SK-N-SH treated with all-trans-retinoic acid at 6 μM for 48 hours (cell line): ENCODE measurements around the gene OLFML2A.
A peak's percentile ranks its signal among the peaks of the same experiment; 100 is the strongest.
"Not testable (repeated sequence)": the region's sequence is repeated elsewhere in the genome, so short reads cannot be mapped to it uniquely, and the experiment has no call there.

Experiments used
- ATAC-seq: fragments of 200-7000 bp; cut with Tn5 transposase; 3 replicates; pipeline ENCODE4 v1.9.1; 2020; ENCODE audit warnings: mild to moderate bottlenecking, moderate library complexity
- ARNTL ChIP-seq: fragments of 450-650 bp; formaldehyde crosslinking; IDR thresholded peaks from 2 replicates; pipeline ENCODE4 v1.5.0; 2020; ENCODE audit warnings: low read depth, mild to moderate bottlenecking, moderate library complexity, borderline replicate concordance
- ESRRG ChIP-seq: fragments of 250-450 bp; sonication (Bioruptor Pico); IDR thresholded peaks from 2 replicates; pipeline ENCODE4 v1.6.1; 2021; ENCODE audit warnings: mild to moderate bottlenecking
- GLIS3 ChIP-seq: fragments of 250-450 bp; sonication (Bioruptor Pico); IDR thresholded peaks from 2 replicates; pipeline ENCODE4 v1.5.0; 2020; ENCODE audit warnings: mild to moderate bottlenecking, moderate library complexity
- ISL1 ChIP-seq: fragments of 250-450 bp; sonication (Bioruptor Pico); IDR thresholded peaks from 2 replicates; pipeline ENCODE4 v2.1.2; 2022; ENCODE audit warnings: mild to moderate bottlenecking, moderate library complexity
- OSR1 ChIP-seq: fragments of 250-450 bp; sonication (Bioruptor Pico); IDR thresholded peaks from 2 replicates; pipeline ENCODE4 v1.8.0; 2022; ENCODE audit warnings: moderate library complexity, mild to moderate bottlenecking, inconsistent platforms
- POU6F1 ChIP-seq: fragments of 250-450 bp; sonication (Bioruptor Pico); IDR thresholded peaks from 2 replicates; pipeline ENCODE4 v1.8.0; 2021; ENCODE audit warnings: low read depth, mild to moderate bottlenecking, moderate library complexity, borderline replicate concordance
- RARB ChIP-seq: fragments of 250-450 bp; sonication (Bioruptor Pico); IDR thresholded peaks from 2 replicates; pipeline ENCODE4 v1.8.0; 2021; ENCODE audit warnings: mild to moderate bottlenecking, moderate library complexity
- SNAI2 ChIP-seq: fragments of 250-450 bp; sonication (Bioruptor Pico); IDR thresholded peaks from 2 replicates; pipeline ENCODE4 v1.5.0; 2020; ENCODE audit warnings: mild to moderate bottlenecking, moderate library complexity
- TOX ChIP-seq: fragments of 250-450 bp; sonication (Bioruptor Pico); IDR thresholded peaks from 2 replicates; pipeline ENCODE4 v1.8.0; 2021; ENCODE audit warnings: mild to moderate bottlenecking, moderate library complexity, borderline replicate concordance
- TSHZ2 ChIP-seq: fragments of 250-450 bp; sonication (Bioruptor Pico); IDR thresholded peaks from 2 replicates; pipeline ENCODE4 v1.5.0; 2020; ENCODE audit warnings: mild to moderate bottlenecking, moderate library complexity
- ZC3H10 ChIP-seq: fragments of 250-450 bp; sonication (Bioruptor Pico); IDR thresholded peaks from 2 replicates; pipeline ENCODE4 v1.5.1; 2021; ENCODE audit warnings: mild to moderate bottlenecking, moderate library complexity
- ZFP3 ChIP-seq: fragments of 250-450 bp; sonication (Bioruptor Pico); IDR thresholded peaks from 2 replicates; pipeline ENCODE4 v1.5.0; 2020; ENCODE audit warnings: mild to moderate bottlenecking, moderate library complexity
- ZNF565 ChIP-seq: fragments of 450-650 bp; formaldehyde crosslinking; conservative IDR thresholded peaks from 2 replicates; pipeline ENCODE4 v1.5.0; 2020; ENCODE audit warnings: low read depth, mild to moderate bottlenecking, moderate library complexity
- ZNF70 ChIP-seq: fragments of 450-650 bp; formaldehyde crosslinking; IDR thresholded peaks from 2 replicates; pipeline ENCODE4 v1.5.0; 2020; ENCODE audit warnings: mild to moderate bottlenecking, moderate library complexity
- ZNF8 ChIP-seq: fragments of 450-650 bp; formaldehyde crosslinking; IDR thresholded peaks from 2 replicates; pipeline ENCODE4 v1.5.0; 2020; ENCODE audit warnings: mild to moderate bottlenecking, moderate library complexity
- TF ChIP-seq, protein P1 (sequence below): fragments of 250-450 bp; sonication (Bioruptor Pico); IDR thresholded peaks from 2 replicates; pipeline ENCODE4 v1.5.1; 2021; ENCODE audit warnings: mild to moderate bottlenecking, moderate library complexity
- TF ChIP-seq, protein P2 (sequence below): fragments of 250-450 bp; sonication (Bioruptor Pico); IDR thresholded peaks from 2 replicates; pipeline ENCODE4 v1.5.1; 2020; ENCODE audit warnings: low read depth, mild to moderate bottlenecking, moderate library complexity
- TF ChIP-seq, protein P3 (sequence below): fragments of 250-450 bp; sonication (Bioruptor Pico); IDR thresholded peaks from 2 replicates; pipeline ENCODE4 v1.8.0; 2020; ENCODE audit warnings: mild to moderate bottlenecking, moderate library complexity, borderline replicate concordance

The OLFML2A gene

GRCh38 chr9:124733964-124734740, 42.8 kb upstream of the OLFML2A start:
- TF ChIP-seq RARB (CRISPR knock-in tag) (no peak), TSHZ2 (CRISPR knock-in tag) (no peak)
- TF ChIP-seq, all 23 proteins: peak for 0
- ATAC-seq: no peak

DNA sequence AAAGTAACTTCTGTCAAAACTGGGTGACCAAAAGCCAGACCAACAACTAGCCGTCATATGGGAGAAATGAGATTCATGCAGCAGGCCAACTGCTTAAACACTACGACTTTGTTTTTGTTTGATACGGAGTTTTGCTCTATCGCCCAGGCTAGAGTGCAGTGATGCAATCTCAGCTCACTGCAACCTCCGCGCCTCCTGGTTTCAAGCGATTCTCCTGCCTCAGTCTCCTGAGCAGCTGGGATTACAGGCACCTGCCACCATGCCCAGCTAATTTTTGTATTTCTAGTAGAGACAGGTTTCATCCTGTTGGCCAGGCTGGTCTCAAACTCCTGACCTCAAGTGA, 42.2 kb upstream of the OLFML2A start:
- peak; percentile 14; the same call in 1 of the 3 replicates for ATAC-seq

DNA sequence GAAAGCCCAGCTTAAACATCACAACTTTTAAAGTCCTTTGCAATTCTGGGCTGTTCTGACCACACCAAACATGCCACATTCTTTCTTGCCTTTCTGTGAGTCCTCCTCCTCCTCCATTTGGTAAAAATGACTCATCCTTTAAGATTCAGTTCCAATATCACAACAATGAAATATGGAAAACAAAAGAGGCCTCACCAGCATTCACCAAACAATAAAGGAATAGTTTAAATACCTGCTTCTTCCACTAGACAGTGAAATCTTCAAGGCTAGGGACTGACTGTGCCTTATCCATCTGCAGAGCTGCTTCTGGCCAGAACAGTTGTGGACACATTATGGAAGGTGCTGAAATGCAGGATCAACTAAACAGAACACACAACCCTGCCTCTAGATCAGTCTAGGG, 41.8 kb upstream of the OLFML2A start:
- peak; percentile 92 for ATAC-seq
- no peak for TF ChIP-seq ZNF70 (CRISPR knock-in tag)
- TF ChIP-seq, protein P1, sequence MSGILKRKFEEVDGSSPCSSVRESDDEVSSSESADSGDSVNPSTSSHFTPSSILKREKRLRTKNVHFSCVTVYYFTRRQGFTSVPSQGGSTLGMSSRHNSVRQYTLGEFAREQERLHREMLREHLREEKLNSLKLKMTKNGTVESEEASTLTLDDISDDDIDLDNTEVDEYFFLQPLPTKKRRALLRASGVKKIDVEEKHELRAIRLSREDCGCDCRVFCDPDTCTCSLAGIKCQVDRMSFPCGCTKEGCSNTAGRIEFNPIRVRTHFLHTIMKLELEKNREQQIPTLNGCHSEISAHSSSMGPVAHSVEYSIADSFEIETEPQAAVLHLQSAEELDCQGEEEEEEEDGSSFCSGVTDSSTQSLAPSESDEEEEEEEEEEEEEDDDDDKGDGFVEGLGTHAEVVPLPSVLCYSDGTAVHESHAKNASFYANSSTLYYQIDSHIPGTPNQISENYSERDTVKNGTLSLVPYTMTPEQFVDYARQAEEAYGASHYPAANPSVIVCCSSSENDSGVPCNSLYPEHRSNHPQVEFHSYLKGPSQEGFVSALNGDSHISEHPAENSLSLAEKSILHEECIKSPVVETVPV (CRISPR knock-in tag): no peak
- TF ChIP-seq, protein P2, sequence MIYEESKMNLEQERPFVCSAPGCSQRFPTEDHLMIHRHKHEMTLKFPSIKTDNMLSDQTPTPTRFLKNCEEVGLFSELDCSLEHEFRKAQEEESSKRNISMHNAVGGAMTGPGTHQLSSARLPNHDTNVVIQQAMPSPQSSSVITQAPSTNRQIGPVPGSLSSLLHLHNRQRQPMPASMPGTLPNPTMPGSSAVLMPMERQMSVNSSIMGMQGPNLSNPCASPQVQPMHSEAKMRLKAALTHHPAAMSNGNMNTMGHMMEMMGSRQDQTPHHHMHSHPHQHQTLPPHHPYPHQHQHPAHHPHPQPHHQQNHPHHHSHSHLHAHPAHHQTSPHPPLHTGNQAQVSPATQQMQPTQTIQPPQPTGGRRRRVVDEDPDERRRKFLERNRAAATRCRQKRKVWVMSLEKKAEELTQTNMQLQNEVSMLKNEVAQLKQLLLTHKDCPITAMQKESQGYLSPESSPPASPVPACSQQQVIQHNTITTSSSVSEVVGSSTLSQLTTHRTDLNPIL (CRISPR knock-in tag): no peak
- TF ChIP-seq ESRRG (CRISPR knock-in tag): no peak
- no peak for TF ChIP-seq ZFP3 (CRISPR knock-in tag)
- no peak for TF ChIP-seq ZC3H10
- no peak for TF ChIP-seq ARNTL (CRISPR knock-in tag)
- TF ChIP-seq SNAI2 (CRISPR knock-in tag): no peak
- TF ChIP-seq OSR1 (CRISPR knock-in tag): no peak
- TF ChIP-seq, all 23 proteins: peak for 0

- not testable (repeated sequence) for ATAC-seq
Measured at GRCh38 chr9:124738075-124738474, 38.9 kb upstream of the OLFML2A start.

- no peak for ATAC-seq
- TF ChIP-seq, protein P1 (CRISPR knock-in tag): no peak
- TF ChIP-seq ZFP3 (CRISPR knock-in tag) (no peak), ZNF8 (CRISPR knock-in tag) (no peak), ZNF70 (CRISPR knock-in tag) (no peak), ESRRG (CRISPR knock-in tag) (no peak), ZC3H10 (no peak), ISL1 (no peak), ARNTL (CRISPR knock-in tag) (no peak), ZNF565 (no peak), TOX (CRISPR knock-in tag) (no peak), GLIS3 (no peak), POU6F1 (CRISPR knock-in tag) (no peak)
- TF ChIP-seq, protein P3, sequence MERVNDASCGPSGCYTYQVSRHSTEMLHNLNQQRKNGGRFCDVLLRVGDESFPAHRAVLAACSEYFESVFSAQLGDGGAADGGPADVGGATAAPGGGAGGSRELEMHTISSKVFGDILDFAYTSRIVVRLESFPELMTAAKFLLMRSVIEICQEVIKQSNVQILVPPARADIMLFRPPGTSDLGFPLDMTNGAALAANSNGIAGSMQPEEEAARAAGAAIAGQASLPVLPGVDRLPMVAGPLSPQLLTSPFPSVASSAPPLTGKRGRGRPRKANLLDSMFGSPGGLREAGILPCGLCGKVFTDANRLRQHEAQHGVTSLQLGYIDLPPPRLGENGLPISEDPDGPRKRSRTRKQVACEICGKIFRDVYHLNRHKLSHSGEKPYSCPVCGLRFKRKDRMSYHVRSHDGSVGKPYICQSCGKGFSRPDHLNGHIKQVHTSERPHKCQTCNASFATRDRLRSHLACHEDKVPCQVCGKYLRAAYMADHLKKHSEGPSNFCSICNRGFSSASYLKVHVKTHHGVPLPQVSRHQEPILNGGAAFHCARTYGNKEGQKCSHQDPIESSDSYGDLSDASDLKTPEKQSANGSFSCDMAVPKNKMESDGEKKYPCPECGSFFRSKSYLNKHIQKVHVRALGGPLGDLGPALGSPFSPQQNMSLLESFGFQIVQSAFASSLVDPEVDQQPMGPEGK (CRISPR knock-in tag): no peak
- TF ChIP-seq, all 23 proteins: peak for 0
Measured at GRCh38 chr9:124739360-124739759, 37.6 kb upstream of the OLFML2A start.
